SKM-1 treated with dmso at 0.1 percent for 144 hours (cell line): ENCODE results near the gene CELF2.

Experiments used
- DNase-seq: peaks from one replicate; lab custom pipeline; 2025; ENCODE audit not compliant: unreplicated experiment; lab: John Stamatoyannopoulos, UW

CELF2 gene

DNA sequence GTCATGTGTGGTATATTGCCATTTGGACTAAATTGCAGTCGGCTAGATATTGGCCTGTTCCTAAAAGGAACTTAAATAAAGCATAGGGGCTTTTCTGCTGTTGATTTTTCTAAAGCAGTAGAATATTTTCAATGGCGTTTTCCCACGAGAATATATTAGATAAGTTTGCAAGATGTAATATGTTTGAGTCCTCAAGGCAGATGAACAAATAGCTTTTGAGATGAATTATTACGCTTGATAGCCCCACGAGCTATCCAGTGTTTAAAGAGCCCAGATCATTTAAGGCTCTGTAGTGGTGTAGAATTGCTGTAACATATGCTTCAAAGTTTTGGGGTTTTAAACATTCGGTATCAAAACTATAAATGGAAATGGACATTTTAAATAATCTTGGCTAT is 2.9 kb downstream of the CELF2 start:
- no peak for DNase-seq

DNA sequence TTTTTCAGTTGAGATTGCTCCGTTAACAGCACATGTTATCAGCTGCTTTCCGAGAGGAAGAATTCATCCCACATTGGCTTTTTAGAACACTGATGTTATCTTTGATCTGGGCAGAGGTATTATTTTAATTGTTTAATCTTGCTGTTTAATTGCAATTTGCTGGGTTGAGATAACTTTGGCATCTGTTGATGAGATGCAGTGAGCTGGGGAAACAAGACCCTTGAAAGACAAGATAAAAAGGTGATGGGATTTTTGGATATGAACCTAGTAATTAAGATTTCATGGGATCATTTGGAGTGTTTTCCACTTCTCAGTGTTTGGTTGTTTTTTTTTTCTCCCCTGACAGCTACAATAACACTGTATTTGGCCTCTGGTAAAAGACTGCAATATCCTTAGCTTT is 4.5 kb downstream of the CELF2 start:
- DNase-seq: no peak

DNA sequence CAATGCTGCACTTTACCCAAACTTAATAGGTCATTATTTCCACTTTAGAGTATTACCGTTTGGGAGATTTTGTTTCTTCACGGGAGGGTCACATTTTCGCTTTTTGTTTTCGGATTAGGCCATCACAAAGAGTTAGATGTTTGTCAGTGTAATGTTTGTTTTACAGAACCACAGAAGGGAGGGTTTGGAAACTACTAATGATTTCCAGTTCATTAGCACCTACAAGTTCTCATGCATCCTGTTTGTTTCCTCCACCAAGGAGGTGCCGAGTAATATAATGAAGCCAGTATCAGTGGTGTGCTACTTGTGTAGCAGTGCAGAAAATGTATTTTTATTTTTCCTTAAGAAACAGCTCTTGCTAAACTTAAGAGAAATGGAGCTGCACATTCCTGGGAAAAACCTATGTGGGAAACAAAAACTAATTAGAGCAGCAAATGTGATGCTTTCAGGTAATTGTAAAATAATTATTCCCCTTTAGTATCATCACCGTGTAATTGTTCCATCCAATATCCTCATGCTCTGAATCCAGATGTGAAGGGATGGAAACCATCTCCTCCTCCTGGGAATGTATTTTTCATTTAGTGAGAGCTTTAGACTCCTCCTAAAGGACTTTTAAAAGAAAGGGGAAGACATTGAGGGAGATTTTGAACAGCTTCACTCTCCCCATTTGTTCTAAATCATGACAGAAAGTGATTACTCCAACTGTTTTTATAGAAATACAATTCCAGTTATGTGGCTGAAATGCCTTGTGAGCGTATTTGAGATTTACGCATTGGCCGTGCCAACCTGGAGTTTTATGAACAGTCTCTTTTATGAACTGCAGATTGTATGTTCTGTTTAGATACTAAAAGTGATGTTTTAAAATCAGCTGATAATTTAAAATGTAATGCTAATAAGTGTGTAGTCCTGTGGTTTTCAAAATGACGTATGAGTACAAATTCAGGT is 5.6 kb downstream of the CELF2 start:
- DNase-seq: no peak

DNA sequence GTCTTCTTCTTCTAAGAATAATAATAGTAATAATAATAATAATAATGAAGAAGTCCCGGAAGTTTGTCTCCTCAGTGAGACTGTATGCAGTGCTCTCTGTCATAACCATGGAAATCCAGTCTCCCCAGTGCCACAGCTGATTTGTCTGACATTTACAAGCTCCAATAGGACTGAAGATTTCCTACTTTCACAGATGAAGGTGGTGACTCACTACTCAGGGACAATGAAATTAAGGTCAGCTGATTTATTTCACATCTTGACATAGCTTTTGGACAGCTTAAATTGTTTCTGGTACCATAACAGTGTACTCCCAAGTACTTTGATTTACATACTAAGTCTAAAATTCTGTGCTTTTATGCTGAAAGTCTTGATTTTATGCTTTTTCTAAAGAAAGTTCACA is 6.9 kb downstream of the CELF2 start:
- no peak for DNase-seq

DNA sequence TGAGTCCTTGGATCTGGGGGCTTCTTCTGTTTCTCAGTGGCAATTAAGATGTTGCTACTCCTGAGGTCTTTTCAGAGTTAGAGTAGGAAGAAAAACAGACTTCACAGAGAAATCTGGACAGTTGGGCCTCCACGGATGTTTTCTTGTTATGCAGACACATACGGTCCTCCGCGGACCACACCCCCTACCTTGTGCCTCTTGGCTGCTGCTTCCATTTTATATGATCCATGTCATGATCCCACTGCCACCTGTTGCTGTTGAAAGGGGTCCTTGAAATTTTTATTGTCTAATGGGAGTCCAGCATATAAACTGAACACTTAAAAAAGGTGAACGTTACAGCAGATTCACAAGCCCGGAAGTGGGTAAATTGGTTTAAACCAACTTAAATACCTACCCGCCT is 8.3 kb downstream of the CELF2 start:
- no peak for DNase-seq

DNA sequence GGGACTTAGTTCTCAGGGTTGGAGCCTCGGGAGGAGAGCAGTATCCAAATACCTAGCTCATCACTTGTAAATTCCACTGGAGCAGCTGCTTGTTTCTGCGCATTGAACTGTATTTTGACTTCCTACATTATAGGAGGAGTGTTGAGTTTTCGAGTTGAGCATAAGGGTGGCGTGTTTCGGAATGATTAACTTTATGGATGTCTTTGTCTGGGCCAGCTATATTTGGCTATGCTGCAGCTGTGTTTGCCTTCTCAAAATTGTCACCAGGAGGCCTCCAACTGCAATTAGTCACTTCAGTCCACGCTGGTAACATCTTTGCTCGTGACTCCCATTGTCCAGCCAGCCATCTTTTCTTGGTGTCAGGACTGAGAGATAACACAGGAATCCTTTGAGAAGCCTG is 9.1 kb downstream of the CELF2 start:
- DNase-seq: no peak

DNA sequence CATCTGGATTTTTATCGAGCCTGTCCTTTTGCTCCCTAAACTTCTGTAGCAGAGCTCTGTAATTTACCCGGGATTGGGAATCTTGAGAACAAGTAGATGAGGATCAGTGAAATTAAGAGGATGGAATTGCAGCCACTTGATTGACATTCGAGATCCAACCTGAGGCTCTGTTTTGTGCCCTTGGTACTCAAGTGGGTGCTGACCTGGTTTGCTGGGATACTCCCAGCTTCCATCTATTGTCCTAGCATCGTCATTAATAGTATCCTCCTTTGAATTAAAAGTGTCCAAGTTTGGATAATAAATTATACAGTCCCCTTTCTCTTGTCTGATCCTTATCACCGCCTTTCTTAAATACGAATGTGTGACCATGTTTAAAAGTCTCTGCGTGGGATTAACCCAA is 17.1 kb downstream of the CELF2 start:
- DNase-seq: no peak

DNA sequence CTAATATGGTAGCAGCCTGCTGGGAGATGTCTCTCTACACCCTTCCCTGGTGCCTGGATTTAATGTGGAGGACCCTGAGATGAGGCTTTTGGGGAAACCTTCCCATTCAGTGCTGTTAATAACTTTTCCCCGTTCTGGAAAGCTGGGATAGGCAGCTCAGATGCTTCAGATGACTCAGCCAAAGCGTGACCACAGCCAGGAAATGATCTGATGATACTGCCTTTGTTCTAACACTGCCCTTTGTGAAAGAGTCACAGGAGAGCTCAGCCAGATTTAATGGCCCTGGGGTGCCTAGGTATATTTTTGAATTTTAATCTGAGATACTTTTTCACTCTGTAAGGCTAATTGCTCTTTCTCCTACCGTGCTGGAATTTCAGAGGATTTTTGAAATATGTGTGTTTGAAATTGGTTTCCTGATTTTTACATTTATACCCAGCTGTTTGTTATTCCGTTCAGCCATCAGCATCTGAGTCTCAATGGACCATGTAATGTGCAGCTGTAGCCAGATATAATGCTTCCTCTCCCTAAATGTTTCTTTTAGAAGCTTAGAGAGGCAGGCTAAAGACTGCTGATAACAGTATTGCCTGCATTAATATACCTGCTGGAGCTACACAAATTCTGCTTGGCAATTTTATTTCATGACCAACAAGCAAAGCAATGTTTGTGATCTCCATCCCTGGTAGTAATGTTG is 17.8 kb downstream of the CELF2 start:
- DNase-seq: no peak

DNA sequence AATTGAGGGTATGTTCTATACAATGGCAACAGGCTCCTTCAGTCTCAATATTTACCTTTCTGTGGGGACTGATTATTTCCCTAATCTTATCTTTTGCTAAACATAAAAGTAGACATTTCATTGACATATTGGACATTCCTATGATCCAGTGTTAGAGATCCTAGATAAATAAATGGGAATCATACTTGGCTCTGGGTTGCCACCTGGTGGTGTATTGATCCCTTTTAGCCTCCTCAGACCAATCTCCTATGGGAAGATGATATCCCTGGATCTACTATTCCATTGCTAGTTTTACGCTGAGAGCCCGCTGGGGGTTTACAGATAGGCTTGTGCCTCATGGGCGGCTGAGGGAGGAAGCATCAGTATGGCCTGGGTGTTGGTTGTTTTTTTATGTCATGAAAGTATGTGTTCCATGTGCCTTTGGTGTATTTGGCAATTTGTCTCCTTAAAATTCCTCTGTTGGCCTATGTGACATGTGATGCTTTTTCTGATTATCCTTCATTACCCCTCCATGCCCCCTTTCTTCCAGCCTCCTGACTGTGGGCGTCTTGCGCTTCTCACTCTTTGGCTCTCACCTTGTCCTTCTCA is 18.8 kb downstream of the CELF2 start:
- DNase-seq: no peak

DNA sequence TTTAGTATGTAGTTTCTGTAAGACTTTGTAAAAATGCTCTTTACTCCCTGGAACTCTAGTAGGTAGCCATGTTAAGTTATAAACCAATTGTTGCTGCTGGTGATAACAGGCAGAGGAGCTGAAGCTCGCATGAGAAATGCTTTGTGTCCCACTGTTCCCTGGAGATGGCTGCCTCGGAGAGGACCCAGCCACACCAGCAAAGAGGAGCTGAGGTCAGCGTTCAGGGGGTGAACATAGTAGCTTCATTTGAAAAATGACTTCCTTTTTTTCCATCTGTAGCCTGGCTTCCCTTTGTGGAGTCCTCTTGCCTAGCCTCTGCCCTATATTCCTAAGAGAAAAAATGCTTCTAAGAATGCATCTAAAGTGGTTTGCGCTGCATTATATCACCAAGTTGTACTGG is 20.3 kb downstream of the CELF2 start:
- no peak for DNase-seq

DNA sequence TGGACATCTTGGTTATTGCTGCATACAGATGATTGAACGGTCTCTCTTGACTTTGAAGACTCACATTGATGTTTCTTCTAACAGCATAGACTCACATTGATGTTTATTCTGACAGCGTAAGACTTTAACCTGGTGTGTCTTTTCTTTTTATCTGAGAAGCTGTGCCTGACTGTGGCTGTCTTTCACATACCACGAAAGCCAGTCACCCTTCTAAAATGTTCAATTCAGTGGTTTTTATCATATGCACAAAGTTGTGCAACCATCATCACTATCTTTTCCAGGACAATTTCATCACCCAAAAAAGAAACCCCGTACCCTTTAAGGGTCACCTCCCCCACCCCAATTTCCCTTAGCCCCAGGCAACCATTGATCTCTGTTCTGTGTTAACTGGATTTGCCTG is 24.7 kb downstream of the CELF2 start:
- DNase-seq: no peak

DNA sequence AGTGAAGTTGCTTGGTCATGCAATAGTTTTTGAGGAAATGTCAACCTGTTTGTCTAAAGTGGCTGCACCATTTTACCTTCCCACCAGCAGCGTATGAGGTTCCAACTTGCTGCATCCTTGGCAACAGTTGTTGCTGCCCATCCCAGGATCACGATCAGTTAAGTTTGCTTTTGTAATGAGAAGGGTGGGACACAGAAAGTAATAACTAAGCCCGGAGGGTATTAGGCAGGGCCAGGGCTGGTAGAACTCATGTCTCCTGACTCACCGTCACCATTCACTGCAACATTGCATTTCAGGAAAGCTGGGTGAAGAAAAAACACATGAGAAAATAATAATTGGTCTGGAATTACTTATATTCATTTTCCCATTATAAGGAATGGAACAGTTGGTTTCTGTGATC is 25.4 kb downstream of the CELF2 start:
- DNase-seq: no peak

DNA sequence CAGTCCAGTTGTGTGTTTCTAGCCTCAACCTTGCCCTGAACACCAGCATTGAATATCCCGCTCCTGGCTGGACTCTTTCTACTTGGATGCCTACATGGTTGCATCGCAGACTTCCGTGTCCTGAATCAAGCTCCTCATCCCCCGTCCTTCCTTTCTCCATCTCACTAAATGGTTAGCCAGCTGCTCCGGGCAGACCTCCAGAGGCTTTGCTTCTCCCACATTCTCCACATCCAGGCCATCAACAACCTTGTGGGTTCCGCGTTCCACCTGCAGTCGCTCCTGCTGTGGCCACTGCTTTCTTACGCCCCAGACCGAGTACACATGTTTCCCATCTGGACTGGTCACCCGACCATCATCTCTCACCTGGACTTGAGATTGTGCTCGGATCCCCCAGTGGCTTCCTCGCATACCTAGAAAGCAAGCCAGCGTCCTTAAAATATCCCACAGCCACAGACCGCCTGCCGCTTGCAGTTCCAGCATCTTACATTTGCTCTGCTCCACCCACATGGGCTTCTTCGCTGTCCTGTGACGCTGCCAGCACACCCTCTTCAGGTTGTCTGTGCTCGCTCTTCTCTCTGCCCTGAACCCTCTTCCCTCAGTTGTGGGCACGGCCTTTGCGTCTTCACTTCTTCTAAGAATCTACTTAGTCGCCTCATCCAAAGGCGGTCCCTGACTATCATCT is 25.9 kb downstream of the CELF2 start:
- DNase-seq: no peak

DNA sequence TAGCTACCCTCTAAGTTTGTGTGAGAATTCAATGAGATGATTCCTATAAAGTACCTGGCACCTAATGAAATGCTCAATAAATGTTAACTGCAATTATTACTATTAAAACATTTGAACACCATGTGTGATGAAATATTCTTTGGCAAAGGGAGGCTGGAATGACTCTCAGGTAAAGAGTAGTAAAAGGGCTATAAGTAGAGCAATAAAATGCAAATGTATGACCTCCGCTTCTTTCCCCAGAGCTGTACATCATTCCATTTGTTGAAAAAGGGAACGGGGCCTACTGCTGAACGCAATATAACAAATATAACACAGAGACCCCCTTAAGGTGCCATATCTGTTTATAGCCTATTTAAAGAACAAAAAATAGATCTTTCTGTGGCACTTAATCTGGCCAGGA is 27.8 kb downstream of the CELF2 start:
- DNase-seq: no peak

DNA sequence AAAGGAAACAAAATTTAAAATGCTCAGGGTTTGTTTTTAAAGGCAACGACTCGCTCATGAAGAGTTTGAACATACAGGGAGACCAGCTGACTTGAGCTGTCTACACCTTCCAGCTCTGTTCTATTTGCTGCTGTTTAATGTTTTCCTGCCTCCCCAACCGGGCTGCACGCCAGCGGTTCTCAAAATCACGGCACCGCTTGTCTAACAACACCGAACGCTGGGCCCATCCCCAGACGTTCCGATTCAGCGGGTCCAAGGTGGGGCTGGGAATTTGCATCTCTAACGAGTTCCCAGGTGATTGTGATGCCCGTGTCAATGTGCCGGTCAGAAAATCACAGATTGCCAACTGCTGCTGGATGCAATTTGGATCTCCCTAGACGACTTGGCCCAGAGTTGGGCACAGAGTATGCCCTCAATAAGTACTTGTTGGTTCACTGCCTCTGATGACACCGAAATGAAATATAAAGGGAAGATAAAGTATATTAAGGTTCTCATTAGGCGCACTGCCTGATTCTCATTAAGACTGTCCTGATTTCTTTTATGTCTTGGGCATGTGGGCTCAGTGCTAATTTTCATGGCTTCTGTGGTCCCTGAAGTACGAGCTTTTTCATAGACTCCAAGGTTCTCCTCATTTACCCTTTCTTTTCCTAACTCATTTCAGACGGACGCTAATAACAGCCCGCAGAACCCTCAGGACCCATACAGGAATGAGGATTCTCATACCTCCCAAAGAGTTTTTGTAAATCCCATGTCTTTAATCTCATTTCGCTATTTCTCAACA is 28.5 kb downstream of the CELF2 start:
- DNase-seq: no peak

DNA sequence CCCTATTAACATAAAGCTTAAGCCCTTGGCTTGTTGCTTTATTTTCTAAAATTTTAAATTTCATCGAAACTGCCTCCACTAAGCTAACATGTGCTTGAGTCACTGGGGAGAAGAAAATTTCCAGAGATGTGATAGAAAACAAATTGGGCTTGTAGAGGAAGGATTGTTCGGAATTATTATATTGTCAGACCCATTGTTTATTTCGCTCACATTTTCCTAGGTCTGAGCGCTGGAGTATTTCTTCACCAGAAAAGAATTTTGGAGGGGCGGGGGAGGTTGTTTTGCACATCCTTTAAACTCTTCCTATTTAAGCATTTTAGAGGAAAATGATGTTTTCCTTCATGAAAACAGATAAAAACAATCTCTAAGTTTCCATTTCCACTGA is 29.1 kb downstream of the CELF2 start:
- DNase-seq: no peak

DNA sequence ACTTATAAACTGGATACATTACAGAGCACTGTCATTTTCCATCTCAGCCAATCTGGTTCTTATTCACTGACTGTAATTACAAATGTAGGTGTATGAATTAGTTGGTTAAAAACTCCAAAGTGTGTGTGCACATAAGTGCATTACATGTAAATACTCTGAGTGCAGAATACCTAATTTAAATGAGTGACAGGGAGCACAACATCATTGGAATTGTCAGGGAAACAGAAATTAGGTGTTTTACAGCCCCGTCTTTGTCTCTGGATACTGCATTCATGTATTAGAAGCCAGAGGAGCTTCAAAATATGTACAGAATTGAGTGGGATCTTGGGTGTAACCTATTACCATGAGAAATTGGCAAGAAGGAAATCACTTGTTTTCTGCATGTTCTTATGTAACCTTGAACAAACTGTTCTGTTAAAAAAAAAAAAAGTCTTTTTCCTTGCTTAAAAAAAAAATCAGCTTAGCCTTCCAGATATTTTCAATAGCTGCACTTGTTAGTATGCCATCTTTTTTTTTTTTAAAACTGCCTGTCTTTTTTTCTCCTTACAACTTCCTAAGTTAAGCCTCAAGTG is 31.1 kb downstream of the CELF2 start:
- DNase-seq: no peak

DNA sequence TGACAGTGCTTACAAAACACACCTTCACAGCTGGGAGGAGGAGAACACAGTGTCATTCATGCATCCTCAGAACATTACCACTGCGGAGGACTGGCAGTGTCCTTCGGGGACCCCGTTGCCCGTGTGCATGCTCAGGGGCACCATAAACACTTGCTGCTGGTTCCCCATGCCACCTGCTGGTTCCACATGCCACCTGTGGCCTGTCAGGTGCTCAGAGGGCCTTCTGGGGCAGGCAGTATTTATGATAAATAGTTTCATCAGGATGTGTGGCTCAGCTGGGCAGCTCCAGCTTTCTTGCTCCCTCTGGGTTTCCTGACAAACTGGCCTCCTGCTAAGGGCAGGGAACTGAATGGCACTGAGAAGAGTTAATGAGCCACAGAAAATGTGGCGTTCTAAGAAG is 32.1 kb downstream of the CELF2 start:
- DNase-seq: no peak

DNA sequence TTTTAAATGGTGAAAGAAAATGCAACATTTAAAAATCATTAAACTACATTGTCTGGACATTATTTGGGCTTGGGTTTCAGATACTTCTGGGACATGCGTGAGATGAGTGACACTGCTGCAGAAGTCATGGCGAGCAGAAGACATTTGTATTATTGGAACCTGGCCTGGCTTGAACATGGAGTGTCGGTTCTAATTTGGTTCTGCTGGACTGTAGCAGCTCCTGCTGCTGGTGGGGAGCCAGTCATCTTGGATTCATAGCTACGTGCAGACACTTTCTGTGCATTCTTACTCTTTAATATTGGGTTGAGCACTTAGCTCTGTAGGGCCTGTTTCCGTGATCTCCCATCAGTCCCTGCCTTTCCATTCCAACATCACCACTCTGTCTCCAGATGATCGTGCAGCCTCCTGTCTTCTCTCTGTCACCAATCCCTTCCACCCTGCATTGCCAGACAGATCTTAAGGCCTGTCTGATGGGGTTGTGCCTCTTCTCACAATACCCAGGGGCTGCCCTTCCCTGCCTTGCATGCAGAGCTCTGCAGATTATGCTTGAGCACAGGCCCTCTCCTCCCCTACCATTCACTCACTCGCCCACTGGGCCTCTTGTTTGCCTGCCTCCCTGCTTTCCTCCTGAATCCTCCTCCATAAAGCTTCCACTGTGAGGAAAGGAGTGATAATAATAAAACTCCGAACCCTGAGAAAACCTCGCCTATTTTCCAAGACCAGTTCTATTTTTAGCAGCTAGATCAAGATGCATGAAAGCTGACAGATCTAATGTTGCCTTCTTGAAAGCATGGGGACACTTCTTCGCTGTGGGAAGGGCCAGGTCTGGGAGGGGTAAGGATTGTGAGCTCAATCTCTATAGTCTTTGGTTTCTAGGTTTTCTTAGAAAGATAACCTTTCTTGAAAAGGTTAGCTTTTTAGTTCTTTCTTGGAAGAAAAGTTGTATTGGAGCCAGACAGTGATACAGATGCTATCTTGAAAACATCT is 32.9 kb downstream of the CELF2 start:
- DNase-seq: no peak
